Natural killer cell (primary cell): ENCODE data around the gene IFRD2. TPM values are rescaled to one million over a fixed set of nuclear protein-coding genes. Genes with fewer than 3 reads are reported as not detected.
A peak's percentile ranks its signal among the peaks of the same experiment; 100 is the strongest.

ENCODE experiments used
- ATAC-seq, 3 donors: fragments of 150-1000 bp in 2 of 3; fragments of 200-7000 bp in 1 of 3; cut with Tn5 transposase; 1 replicate in 1 of 3; 2 replicates in 2 of 3; pipeline ENCODE4 v1.10.0; 2021; ENCODE audit warnings: mild to moderate bottlenecking in 2 of 3, moderate library complexity in 2 of 3
- DNase-seq, 2 donors: peaks; one replicate each; pipeline versions ENCODE4 v3.0.0 to v3.0.0-alpha.2; 2013 to 2021; ENCODE audit warnings: mixed read lengths in 1 of 2
- H3K27ac ChIP-seq: one replicate; pipeline ENCODE4 v1.5.1; 2013; ENCODE audit warnings: mild to moderate bottlenecking, low read length
- H3K27me3 ChIP-seq: one replicate; pipeline ENCODE4 v1.6.1; 2013; ENCODE audit warnings: low read length; ENCODE audit not compliant: control insufficient read depth, insufficient read depth
- H3K36me3 ChIP-seq: one replicate; pipeline ENCODE4 v1.6.1; 2013; ENCODE audit warnings: low read length; ENCODE audit not compliant: control insufficient read depth, insufficient read depth
- H3K4me1 ChIP-seq: one replicate; pipeline ENCODE4 v1.6.1; 2013; ENCODE audit warnings: low read length; ENCODE audit not compliant: control insufficient read depth, insufficient read depth
- H3K4me3 ChIP-seq: one replicate; pipeline ENCODE4 v1.5.1; 2013; ENCODE audit warnings: low read length
- H3K9me3 ChIP-seq: one replicate; pipeline ENCODE4 v1.6.1; 2013; ENCODE audit warnings: low read length; ENCODE audit not compliant: control insufficient read depth, insufficient read depth
- H3K27ac Mint-ChIP-seq, 2 donors: one replicate each; pipeline ENCODE4 v1.8.0; 2022; ENCODE audit warnings: mild to moderate bottlenecking in 2 of 2, mixed read lengths in 2 of 2, moderate library complexity in 1 of 2
- H3K27me3 Mint-ChIP-seq, 2 donors: one replicate each; pipeline ENCODE4 v1.8.0; 2022; ENCODE audit warnings: low read depth in 2 of 2, mixed read lengths in 2 of 2
- H3K36me3 Mint-ChIP-seq: one replicate; pipeline ENCODE4 v1.8.0; 2022; ENCODE audit warnings: mixed read lengths
- H3K4me1 Mint-ChIP-seq, 2 donors: one replicate each; pipeline ENCODE4 v1.8.0; 2022; ENCODE audit warnings: mixed read lengths in 2 of 2
- H3K4me3 Mint-ChIP-seq: one replicate; pipeline ENCODE4 v1.8.0; 2022; ENCODE audit warnings: mild to moderate bottlenecking, moderate library complexity, mixed read lengths
- H3K9me3 Mint-ChIP-seq, 2 donors: one replicate each; pipeline ENCODE4 v1.8.0; 2022; ENCODE audit warnings: mixed read lengths in 2 of 2
- CTCF ChIP-seq: fragments of 200-600 bp; IDR thresholded peaks from one replicate; pipeline ENCODE4 v1.8.0; 2022; ENCODE audit warnings: antibody characterized with exemption
- WGBS: methylation state at CpG from one replicate; pipeline ENCODE4 v1.1.7; 2013; ENCODE audit warnings: missing lambda C conversion rate; ENCODE audit not compliant: insufficient coverage; 5-methylcytosine and 5-hydroxymethylcytosine counted together
- intact Hi-C: fragments of 100-400 bp; cut with micrococcal nuclease; formaldehyde crosslinking; loops from one replicate; pipeline ENCODE4 v1.14.2; 2022
- total RNA-seq, 4 donors: library from RNA; stranded (reverse); fragments of 120-200 nt in 1 of 4; gene quantifications; one replicate each; pipeline versions ENCODE4 v1.2.3 to v1.2.4, GENCODE V29; 2013 to 2022

The IFRD2 gene
- total RNA-seq, 3 donors from 2014 or later (not counting 1 experiment from before 2014, with no cell fraction given), result 27.8 to 39.1 (median 32.1) TPM

GRCh38 chr3:50251220-50251619, 41.0 kb downstream of the IFRD2 start:
- DNase-seq (no peak), ATAC-seq (no peak)
- no peaks in the 10 kb centered on the region for H3K27me3 Mint-ChIP-seq
- intact Hi-C loops, result no loop called here
- H3K27ac ChIP-seq, result no peak overlapping the region
- no peaks in the 10 kb centered on the region for H3K36me3 Mint-ChIP-seq
- H3K36me3 ChIP-seq, result peaks cover 52% of the 10 kb centered on the region
- peaks cover 86% of the 10 kb centered on the region for H3K4me1 ChIP-seq
- H3K9me3 Mint-ChIP-seq, result no peaks in the 10 kb centered on the region
- no peaks in the 10 kb centered on the region for H3K9me3 ChIP-seq
- H3K4me3 ChIP-seq, result no peak overlapping the region
- H3K4me1 Mint-ChIP-seq, result peaks cover 32 to 67% of the 10 kb centered on the region in 2 donors
- H3K27ac Mint-ChIP-seq, result peak overlapping the region; percentile 72 to 95
- H3K4me3 Mint-ChIP-seq, result no peak overlapping the region
- no peaks in the 10 kb centered on the region for H3K27me3 ChIP-seq
- no peak for TF ChIP-seq CTCF
- WGBS, result 85% methylated on average over 8 of the region's 8 CpGs

- Mint-ChIP-seq H3K27ac (peak overlapping the region; percentile 72 to 95), H3K9me3 (no peaks in the 10 kb centered on the region), H3K4me3 (peak overlapping the region; percentile 28), H3K4me1 (peaks cover 38 to 74% of the 10 kb centered on the region in 2 donors), H3K36me3 (no peaks in the 10 kb centered on the region), H3K27me3 (no peaks in the 10 kb centered on the region)
- Histone ChIP-seq H3K27ac (no peak overlapping the region), H3K4me3 (no peak overlapping the region), H3K9me3 (no peaks in the 10 kb centered on the region), H3K36me3 (peaks cover 50% of the 10 kb centered on the region), H3K27me3 (no peaks in the 10 kb centered on the region), H3K4me1 (peaks cover 94% of the 10 kb centered on the region)
- intact Hi-C loops, result no loop called here
- ATAC-seq (no peak), DNase-seq (no peak)
- no peak for TF ChIP-seq CTCF
- 95% methylated on average over 4 of the region's 4 CpGs for WGBS
These were observed 41.7 kb downstream of the IFRD2 start for GRCh38 chr3:50250514-50250913.

GRCh38 chr3:50249457-50249856, 42.8 kb downstream of the IFRD2 start:
- no peak for ATAC-seq
- peaks cover 42% of the 10 kb centered on the region for H3K36me3 ChIP-seq
- no peak overlapping the region for H3K4me3 Mint-ChIP-seq
- no peaks in the 10 kb centered on the region for H3K27me3 Mint-ChIP-seq
- WGBS, result 97% methylated on average over 5 of the region's 5 CpGs
- peaks cover 95% of the 10 kb centered on the region for H3K4me1 ChIP-seq
- H3K27me3 ChIP-seq, result no peaks in the 10 kb centered on the region
- no peak for DNase-seq
- no peaks in the 10 kb centered on the region for H3K9me3 Mint-ChIP-seq
- intact Hi-C loops, result no loop called here
- TF ChIP-seq CTCF, result no peak
- peaks cover 47 to 80% of the 10 kb centered on the region in 2 donors for H3K4me1 Mint-ChIP-seq
- H3K4me3 ChIP-seq, result no peak overlapping the region
- no peaks in the 10 kb centered on the region for H3K9me3 ChIP-seq
- H3K27ac Mint-ChIP-seq, result peak overlapping the region; percentile 72 to 95
- no peak overlapping the region for H3K27ac ChIP-seq
- H3K36me3 Mint-ChIP-seq, result no peaks in the 10 kb centered on the region

- Mint-ChIP-seq H3K4me3 (peak overlapping the region; percentile 10), H3K27me3 (no peaks in the 10 kb centered on the region), H3K36me3 (no peaks in the 10 kb centered on the region), H3K27ac (peak overlapping the region; percentile 95), H3K4me1 (peaks cover 55 to 79% of the 10 kb centered on the region in 2 donors), H3K9me3 (no peaks in the 10 kb centered on the region)
- Histone ChIP-seq H3K4me3 (no peak overlapping the region), H3K27ac (peak overlapping the region; percentile 41), H3K9me3 (no peaks in the 10 kb centered on the region), H3K4me1 (peaks cover 99% of the 10 kb centered on the region), H3K36me3 (peaks cover 38% of the 10 kb centered on the region), H3K27me3 (no peaks in the 10 kb centered on the region)
- intact Hi-C loops, result no loop called here
- DNase-seq, result no peak
- no peak for ATAC-seq
- 54% methylated on average over 3 of the region's 3 CpGs for WGBS
- no peak for TF ChIP-seq CTCF
These were observed 43.8 kb downstream of the IFRD2 start for GRCh38 chr3:50248387-50248786.
